HG03196 (cell line): Measurements from ENCODE around the gene OGDHL.
"Not testable (repeated sequence)": the region's sequence is repeated elsewhere in the genome, so short reads cannot be mapped to it uniquely, and the experiment has no call there.

ENCODE experiments used
- ATAC-seq: cut with Tn5 transposase; IDR thresholded peaks from one replicate; pipeline ENCODE4 v1.9.1; 2021; ENCODE audit not compliant: unreplicated experiment

OGDHL gene

DNA sequence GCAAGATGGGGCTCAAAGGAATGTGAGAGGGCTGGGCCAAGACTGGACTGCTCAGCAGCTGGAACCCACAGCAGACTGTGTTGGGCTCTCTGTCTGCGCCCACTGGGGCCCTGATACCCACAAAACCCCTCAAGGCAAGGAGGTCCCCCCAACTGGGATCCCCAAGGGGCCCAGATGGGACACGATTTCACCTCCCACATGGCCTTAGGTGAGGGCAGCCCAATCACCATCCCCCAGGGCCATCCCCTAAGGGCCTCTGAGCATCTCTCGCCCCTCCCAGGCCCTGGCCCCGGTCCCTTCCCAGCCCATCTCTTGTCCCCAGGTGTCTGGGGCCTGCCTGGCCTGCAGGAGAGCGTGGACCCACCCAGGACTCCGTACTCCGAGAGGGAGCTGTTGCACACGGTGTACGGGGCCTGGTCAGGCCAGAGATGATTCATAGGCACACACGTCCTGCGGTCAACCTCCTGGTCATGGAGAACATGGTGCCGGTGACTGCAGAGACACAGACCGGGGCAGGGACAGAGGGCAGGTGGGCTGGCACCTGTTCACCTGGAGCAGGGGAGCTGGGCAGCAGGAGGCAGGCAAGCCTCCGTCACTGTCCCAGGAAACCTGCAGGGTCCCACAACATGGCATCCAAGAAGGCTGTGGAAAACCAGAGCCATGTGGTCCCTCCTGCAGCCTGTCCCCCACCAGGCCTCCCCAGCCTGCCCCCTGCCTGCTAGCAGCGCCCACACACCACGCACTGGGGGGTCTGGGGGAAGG is 21.6 kb downstream of the OGDHL start:
- ATAC-seq: no peak

DNA sequence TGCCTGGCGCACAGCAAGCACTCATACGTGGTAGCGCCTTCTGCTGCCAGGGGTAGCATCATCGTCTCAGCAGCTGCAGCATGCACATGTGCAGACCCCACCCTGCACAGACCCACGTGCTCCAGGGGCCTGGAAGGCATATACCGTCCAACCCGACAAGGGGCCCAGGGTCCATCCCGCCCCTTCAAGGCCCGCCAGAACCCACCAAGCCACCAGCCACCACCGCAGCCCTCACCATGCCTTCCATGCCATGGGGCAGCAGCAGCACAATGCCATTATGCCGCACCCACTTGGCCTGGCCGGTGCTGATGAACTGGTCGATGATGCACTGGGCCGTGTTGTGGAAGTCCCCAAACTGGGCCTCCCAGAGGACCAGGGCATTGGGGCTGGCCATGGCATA is 22.7 kb downstream of the OGDHL start:
- no peak for ATAC-seq

DNA sequence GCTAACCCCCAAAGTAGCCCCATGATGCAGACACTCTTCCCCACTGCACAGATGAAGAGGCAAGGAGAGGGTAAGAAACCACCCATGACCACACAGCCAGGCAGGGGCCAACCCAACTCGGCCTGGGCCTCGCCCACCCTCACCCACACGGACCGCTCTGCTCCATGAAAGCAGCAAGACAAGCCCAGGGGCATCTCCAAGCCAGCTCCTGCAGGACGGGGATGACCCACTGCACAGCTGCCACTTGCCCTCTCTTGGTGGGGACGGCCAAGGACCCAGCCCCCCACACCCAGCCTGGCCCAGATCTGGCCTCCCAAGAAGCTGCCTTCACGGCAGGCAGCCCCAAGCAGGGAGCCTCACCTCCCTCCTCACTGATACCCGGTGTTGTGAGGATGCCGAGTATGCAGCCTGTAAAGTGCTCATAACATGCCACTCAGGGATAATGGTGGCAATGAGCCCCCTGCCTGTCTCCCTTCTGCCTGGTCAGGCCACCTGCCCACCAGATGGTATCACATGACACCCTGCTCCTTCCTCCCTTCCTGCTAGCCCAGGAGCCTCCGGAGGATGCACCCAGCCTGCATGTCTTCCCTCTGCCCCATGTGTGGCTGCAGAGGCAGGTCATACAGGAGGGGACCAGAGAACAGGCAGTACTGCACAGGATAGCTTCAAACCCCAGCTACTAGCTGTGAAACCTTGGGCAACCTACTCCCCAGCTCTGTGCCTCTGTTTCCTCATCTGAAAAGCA is 23.3 kb downstream of the OGDHL start:
- ATAC-seq: no peak

DNA sequence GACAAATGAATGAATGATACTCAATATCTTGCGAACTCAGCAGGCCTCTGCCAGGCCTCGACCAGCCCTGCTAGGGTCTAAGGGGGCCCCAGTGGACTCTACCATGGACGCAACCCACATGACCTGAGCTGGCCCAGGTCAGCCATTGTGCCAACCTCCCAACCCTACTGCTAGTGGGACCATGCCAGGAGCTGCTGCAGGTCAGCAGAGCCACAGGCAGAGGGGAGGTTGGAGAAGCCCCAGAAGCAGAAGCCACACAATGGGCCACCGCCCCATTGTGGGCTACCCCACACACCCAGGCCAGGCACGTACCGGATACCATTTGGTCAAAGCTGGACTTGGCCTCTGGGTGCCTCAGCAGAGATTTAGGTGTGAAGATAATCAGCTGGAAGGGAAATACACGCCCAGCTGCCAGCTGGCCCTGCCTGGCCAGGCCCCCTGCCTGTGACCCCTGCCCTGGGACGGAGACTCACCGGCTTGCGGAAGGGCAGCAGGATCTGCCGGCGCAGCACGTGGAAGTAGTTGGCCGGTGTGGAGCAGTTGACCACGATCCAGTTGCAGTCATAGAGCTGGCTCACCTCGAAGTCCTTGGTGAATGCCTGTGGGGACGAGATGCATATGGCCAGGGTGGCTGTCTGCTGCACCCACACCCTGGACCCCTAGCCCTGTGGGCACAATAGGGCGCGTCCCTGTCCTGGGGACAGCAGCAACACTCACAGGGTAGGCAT is 24.5 kb downstream of the OGDHL start:
- ATAC-seq: no peak

DNA sequence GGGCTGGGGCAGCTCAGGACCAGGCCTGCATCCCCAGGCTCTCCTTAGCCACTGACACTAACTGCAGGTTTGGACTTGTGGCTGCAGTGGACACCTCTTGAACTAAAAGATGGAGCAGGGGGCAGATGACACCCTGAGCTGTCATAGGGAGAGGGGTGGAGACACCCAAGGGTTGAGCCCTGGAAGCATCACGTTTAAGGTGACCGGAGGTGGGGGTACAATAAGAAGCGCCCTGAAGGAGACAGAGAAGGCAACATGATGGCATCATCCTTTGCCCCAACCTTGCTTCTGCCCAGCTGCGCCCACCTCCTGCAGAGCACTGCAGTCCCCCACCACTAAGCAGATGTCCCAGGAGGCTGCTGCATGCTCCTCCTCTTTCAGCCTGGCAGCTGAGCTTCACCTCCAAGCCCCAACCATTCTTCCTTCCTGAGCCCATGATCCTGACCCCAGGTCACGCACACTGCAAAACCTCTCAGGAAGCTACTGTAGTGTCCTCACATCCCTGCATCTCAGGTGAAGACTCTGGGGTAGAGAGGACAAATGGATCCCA is 25.5 kb downstream of the OGDHL start:
- no peak for ATAC-seq

DNA sequence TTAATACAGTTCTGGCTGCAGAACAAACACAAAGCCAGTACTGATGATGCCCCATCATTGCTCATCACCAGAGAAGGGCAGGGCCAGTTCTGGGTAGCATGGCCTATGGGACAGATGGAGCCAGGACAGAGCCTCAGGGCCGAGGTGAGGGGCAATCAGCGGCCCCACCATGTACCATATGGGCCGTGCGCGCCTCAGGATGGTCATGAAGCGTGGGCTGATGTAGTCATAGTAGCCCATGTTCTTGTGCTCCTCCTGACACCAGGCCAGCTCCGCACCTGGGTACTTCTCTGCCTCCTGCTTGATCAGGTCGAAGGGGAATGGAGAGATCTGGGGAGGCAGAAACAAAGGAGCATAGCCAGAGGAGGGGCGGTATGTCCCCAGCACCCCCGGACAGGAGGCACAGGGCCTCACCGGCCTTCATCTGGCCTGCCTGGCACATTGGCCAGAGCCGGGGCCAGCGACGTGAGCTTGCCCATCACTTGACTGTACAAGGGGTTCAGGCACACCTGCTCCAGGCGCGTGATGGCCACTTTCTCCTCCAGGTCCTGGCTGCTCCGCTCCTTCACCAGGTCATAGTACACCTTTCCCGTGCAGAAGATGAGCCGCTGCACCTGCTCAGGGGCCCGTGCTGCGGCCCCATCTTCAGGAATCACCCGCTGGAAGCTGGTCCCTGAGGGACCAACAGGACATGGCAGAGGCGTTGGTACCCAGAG is 26.1 kb downstream of the OGDHL start:
- ATAC-seq: no peak

DNA sequence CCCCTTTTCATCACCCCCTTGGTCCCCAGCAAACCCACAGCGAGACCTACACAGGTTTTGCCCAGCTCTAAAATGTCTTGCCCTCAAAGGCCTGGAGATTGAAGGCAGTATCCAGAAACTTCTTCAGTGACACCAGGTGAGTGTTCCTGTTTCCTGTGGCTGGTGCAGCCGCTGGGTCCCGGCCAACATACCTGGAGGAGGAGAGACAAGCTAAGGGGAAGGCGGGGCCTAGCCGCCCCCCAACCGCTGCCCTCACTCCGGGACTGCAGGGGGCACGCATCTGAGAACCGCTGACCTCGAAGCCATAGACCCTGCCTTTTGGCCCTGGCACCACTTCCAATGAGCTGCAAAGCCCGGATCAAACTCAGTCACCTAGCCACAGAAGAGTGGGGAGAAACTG is 27.0 kb downstream of the OGDHL start:
- no peak for ATAC-seq

DNA sequence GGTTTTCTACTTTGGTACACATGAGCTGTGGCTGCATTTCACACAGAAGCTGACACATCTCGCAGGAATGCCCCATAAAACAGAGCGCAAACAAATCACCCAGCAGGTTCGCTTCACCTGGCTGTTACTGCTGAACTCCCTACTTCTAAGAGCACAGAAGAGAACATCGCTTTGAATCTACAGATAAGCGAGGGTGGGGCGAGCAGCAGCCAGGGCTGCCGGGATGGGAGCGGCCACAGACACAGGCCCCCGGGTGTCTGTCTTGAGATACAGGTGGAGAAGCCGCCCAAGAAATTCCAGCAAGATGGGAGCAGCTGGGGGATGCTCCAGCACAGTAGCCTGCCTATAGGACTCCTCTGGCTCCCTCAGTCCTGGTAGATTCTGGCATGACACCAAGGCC is 27.4 kb downstream of the OGDHL start:
- no peak for ATAC-seq

DNA sequence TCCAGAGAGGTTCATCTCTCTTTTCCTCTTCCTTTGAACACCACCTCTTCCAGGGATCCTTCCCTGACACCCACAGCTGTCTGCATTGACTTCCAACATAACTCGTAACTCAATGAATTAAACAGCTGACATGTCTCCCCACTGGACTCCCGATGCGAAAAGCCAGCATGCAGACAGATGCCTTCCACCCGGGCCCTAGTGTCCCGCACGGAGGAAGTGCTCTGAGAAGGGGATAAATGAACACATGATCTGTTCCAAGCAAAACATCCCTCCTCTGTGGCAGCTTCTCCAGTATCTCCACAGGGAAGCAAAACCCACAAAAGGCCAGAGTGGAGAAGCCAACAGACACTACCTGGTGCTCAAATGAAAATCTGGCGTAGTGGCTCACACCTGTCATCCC is 28.3 kb downstream of the OGDHL start:
- ATAC-seq: no peak

DNA sequence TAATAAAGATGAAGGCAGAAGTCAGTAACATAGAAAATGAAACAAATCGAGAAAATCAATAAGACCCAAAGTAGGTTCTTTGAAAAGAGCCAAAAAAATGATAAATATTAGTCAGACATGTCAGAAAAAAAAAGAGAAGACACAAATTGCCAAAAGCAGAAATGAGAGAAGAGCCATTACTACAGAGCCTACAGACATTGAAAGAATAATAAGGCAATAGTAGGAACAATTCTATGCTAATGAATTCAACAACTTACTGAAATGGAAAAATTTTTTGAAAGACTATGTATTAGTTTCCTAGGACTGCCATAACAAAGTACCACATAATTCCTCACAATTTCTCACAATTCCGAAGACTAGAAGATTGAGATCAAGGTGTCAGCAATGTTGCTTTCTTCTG is 35.5 kb downstream of the OGDHL start:
- ATAC-seq: no peak

DNA sequence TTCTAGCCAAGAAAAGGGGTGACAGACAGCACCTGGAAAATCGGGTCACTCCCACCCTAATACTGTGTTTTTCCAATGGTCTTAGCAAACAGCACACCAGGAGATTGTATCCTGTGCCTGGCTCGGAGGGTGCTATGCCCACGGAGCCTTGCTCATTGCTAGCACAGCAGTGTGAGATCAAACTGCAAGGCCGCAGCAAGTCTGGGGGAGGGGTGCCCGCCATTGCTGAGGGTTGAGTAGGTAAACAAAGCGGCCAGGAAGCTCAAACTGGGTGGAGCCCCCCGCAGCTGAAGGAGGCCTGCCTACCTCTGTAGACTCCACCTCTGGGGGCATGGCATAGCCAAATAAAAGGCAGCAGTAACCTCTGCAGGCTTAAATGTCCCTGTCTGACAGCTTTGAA is 47.0 kb downstream of the OGDHL start:
- ATAC-seq: not testable (repeated sequence)

DNA sequence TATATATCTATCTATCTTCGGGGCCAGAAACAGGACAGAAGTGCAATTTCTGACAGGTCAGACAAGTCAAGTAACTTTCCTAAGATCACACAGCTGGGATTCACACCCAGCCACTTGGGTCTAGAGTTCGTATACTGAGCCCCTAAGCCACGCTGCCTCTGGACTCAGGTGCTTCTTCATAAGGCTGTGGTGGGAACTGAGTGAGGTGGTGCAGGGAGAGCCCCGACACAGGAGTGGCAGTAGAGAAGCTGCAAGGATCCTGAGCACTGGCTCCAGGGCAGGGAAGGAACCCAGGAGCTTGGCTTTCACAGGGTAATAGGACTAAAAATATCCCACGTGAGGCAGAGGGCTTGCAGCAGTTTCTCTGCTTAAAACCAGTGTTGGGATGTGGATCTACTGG is 48.9 kb downstream of the OGDHL start:
- ATAC-seq: no peak

DNA sequence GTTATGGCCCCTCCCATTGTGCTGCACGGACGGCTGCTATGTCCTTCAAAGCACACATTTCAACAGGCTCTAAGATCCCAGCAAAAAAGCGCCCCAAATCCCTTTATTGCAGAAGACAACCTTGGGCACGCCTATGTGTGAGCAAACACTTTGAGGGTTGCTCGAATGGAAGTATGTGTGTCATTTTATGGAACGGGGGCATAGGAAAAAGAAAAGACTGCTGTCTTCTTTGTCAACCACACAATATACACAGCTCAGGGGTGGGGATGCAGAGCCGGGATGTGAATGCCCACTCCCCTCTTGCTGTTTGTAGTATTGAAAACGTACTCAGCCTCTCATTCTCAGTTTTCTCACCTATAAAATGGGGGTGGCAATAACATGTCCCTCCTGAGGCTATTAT is 50.6 kb downstream of the OGDHL start:
- no peak for ATAC-seq

DNA sequence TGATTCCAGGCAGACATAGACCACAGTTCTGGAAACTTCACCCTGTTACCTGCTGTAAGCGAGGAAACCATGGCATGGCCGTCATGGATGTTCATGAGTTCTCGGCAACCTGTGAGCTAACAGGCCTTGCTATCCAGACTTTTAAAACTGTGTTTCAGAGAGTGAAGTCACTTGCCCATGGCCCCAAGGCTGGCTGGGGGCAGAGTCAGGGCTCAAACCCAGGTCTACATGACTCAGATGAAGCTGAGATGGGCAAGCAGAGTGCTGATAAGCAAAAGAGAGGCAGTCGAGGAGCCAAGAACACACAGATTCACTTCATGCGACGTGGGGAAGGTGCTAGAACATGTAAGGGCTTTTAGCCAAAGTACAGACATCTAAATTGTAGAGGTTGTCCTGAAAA is 51.2 kb downstream of the OGDHL start:
- ATAC-seq: no peak

DNA sequence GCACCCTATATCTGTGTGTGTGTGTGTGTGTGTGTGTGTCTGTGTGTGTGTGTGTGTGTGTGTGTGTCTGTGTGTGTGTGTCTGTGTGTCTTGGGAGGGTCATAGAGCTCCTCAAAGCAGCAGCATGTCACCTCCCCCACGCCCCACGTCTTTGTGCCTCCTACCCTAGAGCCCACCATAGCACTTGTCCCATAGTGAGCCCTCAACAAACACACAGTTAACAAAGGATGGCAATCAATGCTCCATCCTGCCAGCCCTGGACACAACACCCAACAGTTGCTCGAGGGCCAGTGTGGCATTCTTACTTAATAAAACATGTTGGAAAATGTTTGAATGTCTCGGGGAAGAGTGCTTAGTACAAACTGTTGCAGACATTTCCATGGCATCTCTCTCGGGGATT is 52.2 kb downstream of the OGDHL start:
- no peak for ATAC-seq

DNA sequence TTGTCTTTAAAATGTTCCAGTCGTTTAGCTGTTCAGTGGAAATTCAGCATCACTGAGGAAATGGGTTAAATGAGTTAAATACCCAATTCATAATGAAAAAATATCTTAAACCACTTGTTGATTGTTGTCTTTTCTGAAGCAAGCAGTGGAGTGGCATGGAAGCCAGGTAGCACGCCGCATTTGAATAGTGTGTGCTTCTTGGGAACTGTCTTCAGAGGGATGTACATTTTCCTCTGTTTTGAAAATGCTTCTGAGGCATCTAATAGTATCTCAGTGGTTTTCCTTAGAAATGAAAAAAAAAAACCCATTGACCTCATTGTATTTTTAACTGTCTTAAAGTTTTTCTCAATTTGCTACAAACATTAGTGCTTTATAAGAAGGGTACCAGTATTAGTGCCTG is 54.5 kb downstream of the OGDHL start:
- no peak for ATAC-seq

DNA sequence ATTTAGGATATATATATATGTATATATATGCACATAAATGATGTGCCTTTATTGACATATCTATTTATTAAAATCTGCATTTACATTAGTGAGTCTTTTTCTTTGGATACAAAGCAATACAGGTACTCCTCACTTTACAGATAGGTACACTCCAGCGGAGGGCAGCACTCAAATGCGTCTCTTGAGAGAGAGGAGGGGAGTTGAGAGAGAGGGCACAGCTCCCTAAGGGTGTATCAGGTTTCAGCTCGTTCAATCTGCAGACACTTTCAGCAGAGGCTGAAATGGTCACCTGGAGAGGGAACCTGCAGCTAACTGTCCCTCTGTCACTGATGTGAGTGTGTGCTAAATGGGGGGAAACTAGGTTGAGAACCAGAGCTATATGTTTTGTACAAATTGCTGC is 61.1 kb downstream of the OGDHL start:
- ATAC-seq: no peak

DNA sequence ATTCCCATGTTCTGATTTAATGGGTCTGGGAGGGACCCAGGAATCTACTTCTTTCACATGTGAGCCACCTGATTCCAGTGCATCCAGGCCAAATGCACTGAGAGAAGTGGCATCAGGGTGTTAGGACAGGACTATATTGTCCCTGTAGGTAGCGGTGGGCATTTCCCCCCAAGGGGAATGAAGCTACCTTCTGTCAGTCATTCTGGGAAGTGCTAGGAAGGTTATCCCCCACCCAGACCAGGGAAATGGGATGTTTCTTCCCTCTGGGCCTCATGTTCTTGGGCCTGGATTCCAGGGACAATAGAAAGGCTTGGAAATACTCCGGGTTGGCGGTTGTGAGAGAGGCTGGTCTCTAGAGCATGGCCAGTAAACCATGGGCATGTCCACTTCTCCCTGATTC is 61.9 kb downstream of the OGDHL start:
- ATAC-seq: no peak

DNA sequence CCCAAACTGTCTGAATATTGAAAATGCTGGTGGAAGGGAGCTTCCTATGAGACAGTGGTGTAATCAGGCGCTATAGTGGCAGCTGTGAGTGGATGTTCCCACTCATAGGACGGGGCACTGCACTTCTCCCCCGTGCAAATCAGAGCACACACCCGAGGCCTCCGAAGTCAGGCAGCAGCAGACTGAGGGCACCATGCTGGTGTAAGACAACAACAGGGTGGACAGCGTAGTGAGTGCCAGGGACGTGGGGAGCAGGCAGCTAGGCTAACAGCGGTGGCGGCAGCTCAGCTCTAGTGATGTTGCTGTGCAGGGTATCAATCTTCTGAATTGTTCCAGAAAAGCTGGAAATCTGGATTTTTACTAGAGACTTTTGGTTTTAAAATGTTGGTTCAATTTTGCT is 63.4 kb downstream of the OGDHL start:
- ATAC-seq: no peak

DNA sequence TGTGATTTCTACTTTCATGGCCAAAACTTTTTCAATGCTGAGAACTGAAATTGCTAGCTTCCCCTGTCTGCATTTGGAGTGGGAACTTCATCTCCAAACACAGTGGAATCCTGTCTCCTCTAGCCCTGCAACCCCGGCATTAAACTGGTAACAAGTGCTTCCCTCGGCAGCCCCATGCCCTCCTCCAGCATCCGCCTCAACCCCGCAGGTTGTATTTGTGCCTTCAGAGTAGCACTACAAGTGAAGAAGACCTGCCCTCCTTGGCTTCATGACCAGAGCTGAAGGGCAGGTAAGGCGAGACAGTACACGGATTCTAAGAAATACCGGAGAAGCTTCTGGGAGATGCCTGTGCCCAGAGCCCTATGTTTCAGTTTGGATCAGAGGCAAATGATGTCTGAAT is 65.8 kb downstream of the OGDHL start:
- no peak for ATAC-seq

DNA sequence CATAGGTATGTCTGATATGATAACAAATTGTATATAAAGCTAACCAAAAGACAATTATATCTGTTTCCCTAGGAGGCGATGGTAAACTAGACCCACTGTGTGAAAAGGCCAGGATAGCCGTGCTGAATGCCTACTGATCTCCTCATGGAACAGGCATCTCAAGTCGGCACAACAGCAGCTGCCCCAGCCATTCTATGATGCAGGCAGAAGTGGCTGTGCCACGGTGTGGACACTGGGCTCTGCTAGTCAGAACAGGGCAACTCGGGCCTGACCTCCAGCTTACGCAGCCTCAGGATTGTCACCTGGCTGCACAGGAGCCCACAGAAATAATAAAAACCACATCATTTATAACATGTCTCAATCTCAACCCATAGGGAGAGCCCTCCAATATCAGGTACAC is 67.7 kb downstream of the OGDHL start:
- no peak for ATAC-seq
